GM21786 (cell line): Measurements from ENCODE around the gene HAO2.
A peak's percentile ranks its signal among the peaks of the same experiment; 100 is the strongest.
"Not testable (repeated sequence)": the region's sequence is repeated elsewhere in the genome, so short reads cannot be mapped to it uniquely, and the experiment has no call there.

Experiments
- ATAC-seq: cut with Tn5 transposase; IDR thresholded peaks from one replicate; pipeline ENCODE4 v1.9.1; 2021; ENCODE audit not compliant: unreplicated experiment

Gene HAO2

GRCh38 chr1:119368554-119368953 is at the start of gene HAO2:
TSS of gene HAO2 (plus strand) at chr1:119368785. CDS start at chr1:119381086, 12,301 bp downstream.
- ATAC-seq, result no peak

DNA sequence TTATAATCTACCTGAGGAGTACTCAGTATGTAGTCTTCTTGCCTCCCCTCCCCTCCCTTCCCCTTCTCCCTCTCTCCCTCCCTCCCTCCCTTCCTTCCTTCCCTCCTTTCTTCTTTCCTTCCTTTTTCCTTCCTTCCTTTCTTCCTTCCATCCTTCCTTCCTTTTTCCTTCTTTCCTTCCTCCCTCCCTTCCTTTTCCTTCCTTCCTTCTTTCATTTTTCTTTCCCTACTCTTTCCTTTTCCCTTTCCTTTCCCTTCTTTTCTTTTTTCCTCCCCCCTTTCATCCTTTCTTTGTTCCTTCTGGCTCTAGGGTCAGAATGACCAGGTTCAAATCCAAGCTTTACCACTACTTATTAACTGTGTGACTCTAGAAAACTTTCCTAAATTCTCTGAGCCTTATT is 48.5 kb upstream of the HAO2 start:
- no peak for ATAC-seq

DNA sequence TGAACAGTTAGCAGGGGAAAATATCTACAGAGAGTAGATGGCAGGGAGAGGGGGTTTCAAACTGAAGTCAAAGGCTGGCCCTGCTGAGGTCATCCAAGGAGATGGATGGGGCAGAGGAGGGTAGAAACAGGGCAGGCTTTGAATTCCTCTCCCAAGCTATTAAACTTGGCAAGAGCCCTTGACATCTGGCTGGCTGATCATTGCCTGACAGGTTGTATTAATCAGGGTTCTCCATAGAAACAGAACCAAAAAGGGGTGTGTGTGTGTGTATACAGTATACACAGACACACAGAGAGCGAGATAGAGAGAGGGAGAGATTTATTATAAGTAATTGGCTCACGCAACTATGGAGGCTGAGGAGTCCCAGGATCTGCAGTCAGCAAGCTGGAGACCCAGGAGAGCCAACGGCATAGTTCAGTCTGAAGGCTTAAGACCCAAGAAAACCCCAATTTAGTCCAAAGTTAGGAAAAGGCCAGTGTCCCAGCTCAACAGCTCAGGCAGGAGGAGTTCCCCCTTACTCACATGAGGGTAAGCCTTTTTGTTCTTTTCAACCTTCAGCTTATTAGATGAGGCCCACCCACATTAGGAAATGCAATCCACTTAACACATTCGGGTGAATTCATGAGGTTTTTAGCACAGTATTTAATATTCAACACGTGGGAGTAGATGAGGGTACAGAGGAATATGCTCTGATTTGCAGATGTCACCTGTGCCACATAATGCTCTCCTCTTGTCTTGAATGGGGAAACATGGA is 46.7 kb upstream of the HAO2 start:
- ATAC-seq, result no peak

DNA sequence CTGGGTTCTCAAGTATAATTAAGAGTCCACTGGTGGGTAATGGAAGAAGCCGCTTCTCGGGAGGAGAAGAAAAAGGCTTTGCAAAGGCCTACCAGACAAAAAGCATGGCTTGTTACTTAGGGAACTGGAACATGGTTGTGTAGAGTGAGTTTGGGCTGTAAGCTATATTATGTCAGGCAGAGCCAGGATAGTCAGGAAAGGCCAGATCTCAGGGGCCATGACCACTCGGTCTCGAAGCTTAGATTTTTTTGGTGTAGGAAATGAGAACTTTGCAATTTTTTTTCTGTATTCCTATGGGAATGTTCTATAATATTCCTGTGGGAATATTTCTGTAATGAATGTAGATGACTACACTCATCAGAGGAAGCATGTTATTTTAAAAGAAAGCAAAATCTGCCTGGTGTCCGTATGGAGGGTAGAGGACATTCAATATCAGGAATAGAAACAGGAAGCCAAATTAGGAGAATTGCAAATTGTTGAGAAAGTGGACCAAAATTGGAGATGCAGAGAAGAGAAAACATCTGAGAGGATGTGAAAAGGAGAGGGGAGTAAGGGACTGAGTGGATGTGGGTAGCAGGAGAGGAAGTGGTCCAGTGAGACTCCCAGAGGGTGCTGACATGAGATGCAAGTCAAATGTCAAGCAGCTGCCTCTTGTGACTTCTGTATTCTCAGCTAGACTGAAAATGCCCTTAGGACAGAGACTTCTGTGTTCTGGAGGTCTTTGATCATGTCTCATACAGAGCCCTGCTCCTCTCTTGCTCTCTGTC is 45.2 kb upstream of the HAO2 start:
- peak; percentile 83 for ATAC-seq

DNA sequence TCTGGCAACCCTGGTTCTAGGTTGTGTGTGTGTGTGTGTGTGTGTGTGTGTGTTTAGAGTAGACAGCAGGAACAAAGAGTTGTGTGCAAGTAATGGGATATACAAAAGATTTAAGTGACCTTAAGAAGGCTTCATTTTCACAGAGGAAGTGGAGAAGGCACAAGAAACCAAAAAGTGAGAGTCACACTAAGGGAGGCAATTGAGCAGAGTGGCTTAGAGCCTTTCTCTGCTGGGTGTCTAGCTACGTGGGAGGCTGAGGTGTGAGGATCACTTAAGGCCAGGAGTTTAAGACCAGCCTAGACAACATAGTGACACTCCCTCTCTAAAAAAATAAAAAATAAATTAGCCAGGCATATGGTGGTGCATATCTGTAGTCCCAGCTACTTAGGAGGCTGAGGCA is 44.4 kb upstream of the HAO2 start:
- ATAC-seq, result no peak

DNA sequence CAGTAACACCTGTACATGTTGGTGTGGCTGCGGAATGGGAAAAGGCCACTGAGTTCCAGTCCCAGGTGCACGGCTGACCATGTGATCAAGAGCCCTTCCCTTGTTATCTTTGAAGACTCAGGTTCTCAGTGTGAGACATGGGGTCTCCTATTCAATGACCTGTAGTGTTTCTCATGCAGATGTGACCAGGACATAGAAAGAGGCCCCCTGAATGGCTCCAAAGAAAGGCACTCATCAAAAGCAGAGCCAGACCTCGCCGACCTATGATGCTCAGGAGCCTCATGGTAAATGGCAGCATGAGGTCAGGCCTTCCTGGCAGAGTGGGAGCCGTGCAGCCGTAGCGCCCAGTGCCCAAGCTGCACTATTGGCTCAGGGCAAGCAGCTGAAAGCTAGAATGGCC is 42.3 kb upstream of the HAO2 start:
- ATAC-seq, result no peak

- ATAC-seq, result no peak
These were observed 41.5 kb upstream of the HAO2 start for GRCh38 chr1:119327094-119327449.

- ATAC-seq, result peak; percentile 21
These were observed 41.0 kb upstream of the HAO2 start for GRCh38 chr1:119327450-119328155.

GRCh38 chr1:119329541-119330461 is 38.8 kb upstream of the HAO2 start:
- ATAC-seq, result no peak

DNA sequence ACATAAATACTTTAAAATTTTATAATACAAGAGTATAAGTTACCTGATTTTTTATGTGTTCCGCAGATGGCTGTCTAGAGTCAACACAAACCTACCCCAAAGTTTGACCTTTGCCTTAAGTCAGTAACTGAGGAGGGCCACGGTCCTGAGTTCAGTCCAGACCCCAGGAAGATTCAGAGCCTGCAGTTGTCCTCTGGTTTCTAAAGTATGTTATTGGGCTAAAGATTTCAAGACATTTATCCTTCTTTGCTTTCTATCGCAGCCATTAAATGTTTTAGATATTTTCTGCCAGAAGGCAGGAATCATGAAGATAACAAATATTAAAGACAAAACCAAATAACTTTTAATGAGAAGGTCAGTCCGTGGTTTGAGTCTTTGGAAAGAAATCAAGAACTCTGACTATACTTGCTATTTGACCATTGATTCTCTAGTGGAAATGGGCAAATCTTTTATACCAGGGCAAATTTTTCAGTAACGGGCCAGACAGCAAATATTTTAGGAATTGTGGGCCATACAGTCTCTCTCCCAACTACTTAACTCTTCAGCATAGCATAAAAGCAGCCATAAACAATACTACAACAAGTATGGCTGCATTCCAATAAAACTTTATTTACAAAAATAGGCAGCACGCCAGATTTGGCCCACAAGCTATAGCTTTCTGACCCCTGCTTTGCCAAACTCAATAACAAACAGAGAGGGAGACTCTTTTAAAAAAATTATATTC is 38.0 kb upstream of the HAO2 start:
- ATAC-seq, result no peak

GRCh38 chr1:119331190-119331515 is 37.4 kb upstream of the HAO2 start:
- ATAC-seq, result no peak

- no peak for ATAC-seq
These were observed 36.7 kb upstream of the HAO2 start for GRCh38 chr1:119331915-119332314.

DNA sequence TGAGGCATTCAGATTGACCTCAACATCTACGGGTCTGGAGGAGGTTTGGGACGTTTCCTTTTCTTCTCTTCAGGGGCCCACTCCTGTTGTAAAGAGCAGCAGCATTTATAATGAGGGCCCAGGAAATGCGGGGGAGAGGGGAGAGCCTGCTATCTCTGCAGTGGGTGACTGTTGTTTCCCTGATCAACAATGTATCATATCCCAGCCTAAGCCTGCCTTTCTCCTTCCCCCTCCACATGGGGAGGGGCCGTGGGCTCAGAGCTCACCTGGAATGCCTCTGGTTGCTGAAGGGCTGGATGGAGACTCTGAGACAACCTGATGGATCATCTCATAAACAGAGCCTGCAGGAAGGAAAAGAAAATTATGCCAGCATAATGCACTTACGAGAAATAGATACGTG is 36.0 kb upstream of the HAO2 start:
- ATAC-seq, result no peak

DNA sequence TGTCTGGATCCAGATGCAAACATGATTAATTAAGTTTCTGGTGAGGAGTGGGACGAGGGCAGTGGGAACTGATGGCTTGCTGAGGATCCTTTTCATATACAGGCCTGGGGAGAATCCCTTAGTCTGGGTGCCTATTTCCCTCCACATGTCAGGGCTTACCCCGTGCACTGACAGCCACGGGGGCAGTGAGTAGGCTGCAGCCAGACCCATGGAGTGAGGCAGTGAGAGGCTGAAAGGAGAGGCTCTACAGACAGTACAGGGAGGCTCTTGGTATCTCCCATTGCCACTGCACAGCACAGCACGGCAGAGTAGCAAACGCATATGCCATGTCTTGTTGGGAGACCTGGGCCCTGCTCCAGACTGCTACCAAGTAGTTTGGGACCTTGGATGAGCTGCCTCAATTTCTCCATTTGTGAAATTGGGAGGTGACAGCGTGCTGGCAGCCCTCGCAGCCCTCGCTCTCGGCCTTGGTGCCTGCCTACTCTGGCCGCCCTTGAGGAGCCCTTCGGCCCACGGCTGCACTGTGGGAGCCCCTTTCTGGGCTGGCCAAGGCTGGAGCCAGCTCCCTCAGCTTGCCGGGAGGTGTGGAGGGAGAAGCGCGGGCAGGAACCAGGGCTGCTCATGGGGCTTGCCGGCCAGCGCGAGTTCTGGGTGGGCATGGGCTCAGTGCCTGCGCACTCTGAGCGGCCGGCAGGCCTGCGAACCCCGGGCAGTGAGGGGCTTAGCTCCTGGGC is 35.3 kb upstream of the HAO2 start:
- no peak for ATAC-seq

GRCh38 chr1:119333897-119334250 is 34.7 kb upstream of the HAO2 start:
- ATAC-seq, result not testable (repeated sequence)

GRCh38 chr1:119336848-119337247 is 31.7 kb upstream of the HAO2 start:
- no peak for ATAC-seq

GRCh38 chr1:119338004-119338403 is 30.6 kb upstream of the HAO2 start:
- ATAC-seq, result no peak

DNA sequence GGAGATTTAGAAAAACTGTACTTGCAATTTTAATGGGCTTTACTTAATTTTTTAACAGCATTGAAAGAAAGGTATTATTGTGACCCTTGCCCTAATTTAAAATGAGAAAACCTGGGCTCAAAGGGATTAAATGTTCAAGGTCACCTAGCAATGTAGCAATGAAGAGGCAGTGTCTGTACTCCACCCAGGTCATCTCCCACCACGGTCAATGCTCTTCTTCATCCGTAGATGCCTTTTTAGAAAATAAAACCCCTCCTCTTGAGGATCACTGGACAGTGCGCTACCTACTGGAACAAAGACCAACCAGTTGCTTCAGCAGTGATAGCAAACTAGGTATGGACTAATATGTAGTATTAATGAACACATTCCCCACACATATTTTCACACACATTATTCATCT is 29.8 kb upstream of the HAO2 start:
- no peak for ATAC-seq

DNA sequence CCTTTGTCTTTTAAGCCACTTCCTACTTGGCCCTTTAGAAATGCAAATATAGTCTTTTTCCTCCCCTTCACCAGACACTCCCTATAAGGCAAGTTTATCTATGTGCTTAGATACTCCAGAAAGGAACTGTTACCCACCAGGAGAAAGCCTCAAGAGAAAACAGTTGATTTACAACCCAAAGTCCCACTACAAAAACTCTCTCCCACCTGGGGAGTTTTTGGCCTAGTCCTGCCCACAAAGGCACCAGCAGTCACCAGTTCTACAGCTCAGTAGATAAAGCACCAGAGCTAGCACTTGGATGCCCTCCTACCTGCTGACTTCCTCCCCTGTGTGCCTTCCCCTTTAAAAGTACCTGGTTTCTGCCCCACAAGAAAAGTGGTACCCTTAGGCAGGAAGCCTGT is 27.7 kb upstream of the HAO2 start:
- no peak for ATAC-seq
